Amniotic epithelial cell (primary cell): ENCODE measurements around the gene EMILIN3.

Experiments used
- DNase-seq: peaks from one replicate; pipeline ENCODE4 v3.0.0-alpha.2; 2010; ENCODE audit warnings: low read depth

The EMILIN3 gene

GRCh38 chr20:41362748-41363140 lies 3.9 kb downstream of the EMILIN3 start:
- no peak for DNase-seq

- no peak for DNase-seq
Observed at GRCh38 chr20:41361757-41362747, 4.6 kb downstream of the EMILIN3 start.

- DNase-seq = no peak
Observed at GRCh38 chr20:41360831-41361756, 5.5 kb downstream of the EMILIN3 start.

GRCh38 chr20:41359541-41360011 lies 7.0 kb downstream of the EMILIN3 start:
- DNase-seq = peak; percentile 15

GRCh38 chr20:41358717-41359116 lies 7.9 kb downstream of the EMILIN3 start:
- no peak for DNase-seq

- DNase-seq = no peak
Observed at GRCh38 chr20:41358230-41358629, 8.4 kb downstream of the EMILIN3 start.

GRCh38 chr20:41357424-41358163 lies 9.0 kb downstream of the EMILIN3 start:
- DNase-seq = no peak

GRCh38 chr20:41356951-41357350 lies 9.7 kb downstream of the EMILIN3 start:
- DNase-seq = no peak

GRCh38 chr20:41355598-41356203 lies 10.9 kb downstream of the EMILIN3 start:
- DNase-seq = no peak

- DNase-seq = no peak
Observed at GRCh38 chr20:41355192-41355591, 11.4 kb downstream of the EMILIN3 start.

- no peak for DNase-seq
Observed at GRCh38 chr20:41353530-41353929, 13.1 kb downstream of the EMILIN3 start.

GRCh38 chr20:41352666-41353065 lies 14.0 kb downstream of the EMILIN3 start:
- DNase-seq = no peak

GRCh38 chr20:41352106-41352505 lies 14.5 kb downstream of the EMILIN3 start:
- DNase-seq = no peak

GRCh38 chr20:41350408-41350962 lies 16.1 kb downstream of the EMILIN3 start:
- DNase-seq = no peak

GRCh38 chr20:41349943-41350342 lies 16.7 kb downstream of the EMILIN3 start:
- DNase-seq = no peak

GRCh38 chr20:41349266-41349665 lies 17.4 kb downstream of the EMILIN3 start:
- no peak for DNase-seq

- no peak for DNase-seq
Observed at GRCh38 chr20:41348430-41349172, 18.0 kb downstream of the EMILIN3 start.

- no peak for DNase-seq
Observed at GRCh38 chr20:41347523-41348429, 18.8 kb downstream of the EMILIN3 start.

- no peak for DNase-seq
Observed at GRCh38 chr20:41345729-41346067, 20.9 kb downstream of the EMILIN3 start.
